Chondrocyte (in vitro differentiated cells): ENCODE measurements around the gene FAM110A. TPM values are rescaled to one million over a fixed set of nuclear protein-coding genes. Genes with fewer than 3 reads are reported as not detected.

Experiments
- DNase-seq: peaks from one replicate; pipeline ENCODE4 v3.0.0; 2021; ENCODE audit warnings: mixed read lengths, low spot score
- H3K27ac Mint-ChIP-seq: one replicate; pipeline ENCODE4 v1.8.0; 2021; ENCODE audit warnings: mild to moderate bottlenecking, moderate library complexity, mixed read lengths; ENCODE audit not compliant: unreplicated experiment
- H3K27me3 Mint-ChIP-seq: 2 replicates; pipeline ENCODE4 v1.8.0; 2021; ENCODE audit warnings: low read depth, mixed read lengths
- H3K36me3 Mint-ChIP-seq: 2 replicates; pipeline ENCODE4 v1.8.0; 2021; ENCODE audit warnings: low read depth, mixed read lengths
- H3K4me1 Mint-ChIP-seq: 2 replicates; pipeline ENCODE4 v1.8.0; 2021; ENCODE audit warnings: low read depth, mild to moderate bottlenecking, mixed read lengths
- H3K4me3 Mint-ChIP-seq: one replicate; pipeline ENCODE4 v1.8.0; 2021; ENCODE audit warnings: mild to moderate bottlenecking, moderate library complexity, mixed read lengths; ENCODE audit not compliant: unreplicated experiment
- H3K9me3 Mint-ChIP-seq: 2 replicates; pipeline ENCODE4 v1.8.0; 2021; ENCODE audit warnings: low read depth, mixed read lengths
- total RNA-seq: library from RNA; stranded (reverse); gene quantifications from 3 replicates; pipeline ENCODE4 v1.2.1, GENCODE V29; 2021
- TF ChIP-seq, protein P1 (sequence below): fragments of 200-600 bp; sonication (generic); IDR thresholded peaks from 2 replicates; pipeline ENCODE4 v1.5.0; 2021; ENCODE audit warnings: antibody characterized with exemption, mild to moderate bottlenecking, moderate library complexity

FAM110A gene
- total RNA-seq, 1 donor from 2014 or later: 2.6 TPM

DNA sequence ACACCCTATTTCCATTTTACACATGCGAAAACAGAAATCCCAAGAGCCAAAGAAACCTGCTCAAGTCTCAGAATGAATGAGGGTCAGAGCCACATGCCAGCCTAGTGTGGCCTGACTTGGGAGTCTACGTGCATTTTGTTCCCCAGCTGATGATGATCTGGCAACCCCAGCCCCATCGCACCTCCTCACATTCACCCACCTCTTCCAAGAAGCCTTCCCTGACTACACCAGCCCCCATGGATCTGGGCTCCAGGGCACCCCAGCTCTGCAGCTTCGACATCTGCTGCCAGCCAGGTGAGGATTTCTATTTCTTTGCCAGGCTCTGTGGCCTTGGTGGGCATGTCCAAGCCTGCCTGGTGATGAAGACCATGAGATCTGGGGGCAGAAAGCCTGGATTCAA, 41.6 kb downstream of the FAM110A start:
- TF ChIP-seq, protein P1, sequence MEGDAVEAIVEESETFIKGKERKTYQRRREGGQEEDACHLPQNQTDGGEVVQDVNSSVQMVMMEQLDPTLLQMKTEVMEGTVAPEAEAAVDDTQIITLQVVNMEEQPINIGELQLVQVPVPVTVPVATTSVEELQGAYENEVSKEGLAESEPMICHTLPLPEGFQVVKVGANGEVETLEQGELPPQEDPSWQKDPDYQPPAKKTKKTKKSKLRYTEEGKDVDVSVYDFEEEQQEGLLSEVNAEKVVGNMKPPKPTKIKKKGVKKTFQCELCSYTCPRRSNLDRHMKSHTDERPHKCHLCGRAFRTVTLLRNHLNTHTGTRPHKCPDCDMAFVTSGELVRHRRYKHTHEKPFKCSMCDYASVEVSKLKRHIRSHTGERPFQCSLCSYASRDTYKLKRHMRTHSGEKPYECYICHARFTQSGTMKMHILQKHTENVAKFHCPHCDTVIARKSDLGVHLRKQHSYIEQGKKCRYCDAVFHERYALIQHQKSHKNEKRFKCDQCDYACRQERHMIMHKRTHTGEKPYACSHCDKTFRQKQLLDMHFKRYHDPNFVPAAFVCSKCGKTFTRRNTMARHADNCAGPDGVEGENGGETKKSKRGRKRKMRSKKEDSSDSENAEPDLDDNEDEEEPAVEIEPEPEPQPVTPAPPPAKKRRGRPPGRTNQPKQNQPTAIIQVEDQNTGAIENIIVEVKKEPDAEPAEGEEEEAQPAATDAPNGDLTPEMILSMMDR: no peak
- no peak for DNase-seq
- Mint-ChIP-seq H3K27ac (no peak overlapping the region), H3K4me1 (no peaks in the 10 kb centered on the region), H3K9me3 (no peaks in the 10 kb centered on the region), H3K4me3 (no peak overlapping the region), H3K36me3 (no peaks in the 10 kb centered on the region), H3K27me3 (peaks cover 16% of the 10 kb centered on the region)

DNA sequence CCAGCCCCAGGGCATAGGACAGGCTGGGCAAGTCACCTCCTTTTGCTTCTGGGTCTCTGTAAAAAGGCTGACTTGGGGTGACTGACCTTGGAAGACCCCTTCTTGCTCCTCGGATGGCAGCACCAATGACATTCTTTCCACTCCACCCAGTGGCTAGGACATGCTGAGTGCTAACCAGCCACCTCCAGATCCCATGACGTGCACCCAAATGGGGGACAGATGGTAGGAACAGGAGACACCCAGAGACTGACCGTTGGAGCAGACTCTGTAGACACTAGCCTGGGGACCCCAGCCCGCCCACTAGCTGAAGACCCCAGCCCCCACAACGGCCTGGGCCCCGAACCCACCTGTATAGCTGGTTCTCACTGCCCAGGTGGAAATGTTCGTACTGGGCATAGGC, 44.3 kb downstream of the FAM110A start:
- Mint-ChIP-seq H3K4me3 (no peak overlapping the region), H3K27me3 (peaks cover 10% of the 10 kb centered on the region), H3K27ac (no peak overlapping the region), H3K36me3 (no peaks in the 10 kb centered on the region), H3K9me3 (no peaks in the 10 kb centered on the region), H3K4me1 (peaks cover 6% of the 10 kb centered on the region)
- TF ChIP-seq, protein P1: no peak
- no peak for DNase-seq

DNA sequence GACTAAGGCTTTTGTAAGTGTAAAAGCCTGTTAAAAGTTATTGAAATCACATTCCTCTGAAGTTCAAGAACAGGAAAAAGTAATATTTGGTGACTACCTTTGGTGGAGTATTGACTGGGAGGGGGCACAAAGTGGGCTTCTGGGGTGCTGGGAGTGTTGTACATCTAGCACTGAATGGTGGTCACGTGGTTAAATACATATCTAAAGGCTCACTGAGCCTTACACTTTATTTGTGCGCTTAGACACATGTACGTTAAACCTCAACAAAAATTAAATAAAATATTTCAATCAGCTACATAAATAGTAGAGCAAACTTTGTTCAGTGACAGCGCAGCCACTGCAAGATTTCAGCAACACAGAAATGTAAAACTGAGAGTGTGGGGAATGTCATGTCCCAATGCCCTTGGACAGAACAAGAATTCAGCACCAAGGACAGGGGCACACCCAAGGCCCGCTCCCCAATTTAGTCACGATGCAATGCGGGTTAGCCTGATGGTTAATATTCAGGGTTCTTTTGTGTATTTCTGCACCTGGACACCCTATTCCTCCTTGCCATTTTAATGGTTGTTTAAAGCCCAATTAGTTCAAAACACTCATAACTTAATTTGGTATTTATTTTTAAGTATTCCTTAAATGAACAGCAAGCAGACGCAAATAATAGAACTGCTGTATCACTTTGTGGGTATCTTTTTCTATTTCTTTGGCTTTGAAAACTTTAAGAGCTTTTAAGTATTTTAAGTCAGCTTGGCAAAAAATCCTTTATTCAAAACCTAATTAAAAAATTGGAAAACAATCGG, 45.2 kb downstream of the FAM110A start:
- TF ChIP-seq, protein P1: no peak
- Mint-ChIP-seq H3K27me3 (peaks cover 3% of the 10 kb centered on the region), H3K36me3 (no peaks in the 10 kb centered on the region), H3K4me1 (peaks cover 6% of the 10 kb centered on the region), H3K27ac (no peak overlapping the region), H3K9me3 (no peaks in the 10 kb centered on the region), H3K4me3 (no peak overlapping the region)
- no peak for DNase-seq

DNA sequence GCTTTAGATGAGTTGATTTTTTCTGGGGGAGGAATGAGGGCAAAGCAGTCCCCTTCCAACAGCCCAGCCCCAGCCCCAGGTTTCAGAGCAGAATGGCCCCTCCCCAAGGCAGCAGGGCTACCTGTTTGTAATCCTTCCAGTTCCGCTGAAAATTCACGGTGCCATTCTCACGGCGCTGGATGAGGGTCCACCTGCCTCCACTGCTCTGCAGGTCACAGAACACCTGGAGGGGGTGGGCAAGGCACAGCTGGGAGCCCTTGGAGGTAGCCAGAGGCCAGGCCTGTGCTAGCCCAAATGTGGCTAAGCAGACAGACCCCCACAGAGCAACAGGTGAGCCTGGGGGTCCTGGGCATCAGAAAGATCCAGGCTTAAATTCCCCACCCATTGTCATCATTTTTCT, 46.1 kb downstream of the FAM110A start:
- peaks cover 7% of the 10 kb centered on the region for H3K27me3 Mint-ChIP-seq
- no peaks in the 10 kb centered on the region for H3K36me3 Mint-ChIP-seq
- no peak overlapping the region for H3K4me3 Mint-ChIP-seq
- peaks cover 6% of the 10 kb centered on the region for H3K4me1 Mint-ChIP-seq
- TF ChIP-seq, protein P1: no peak
- no peak for DNase-seq
- no peaks in the 10 kb centered on the region for H3K9me3 Mint-ChIP-seq
- H3K27ac Mint-ChIP-seq: no peak overlapping the region

DNA sequence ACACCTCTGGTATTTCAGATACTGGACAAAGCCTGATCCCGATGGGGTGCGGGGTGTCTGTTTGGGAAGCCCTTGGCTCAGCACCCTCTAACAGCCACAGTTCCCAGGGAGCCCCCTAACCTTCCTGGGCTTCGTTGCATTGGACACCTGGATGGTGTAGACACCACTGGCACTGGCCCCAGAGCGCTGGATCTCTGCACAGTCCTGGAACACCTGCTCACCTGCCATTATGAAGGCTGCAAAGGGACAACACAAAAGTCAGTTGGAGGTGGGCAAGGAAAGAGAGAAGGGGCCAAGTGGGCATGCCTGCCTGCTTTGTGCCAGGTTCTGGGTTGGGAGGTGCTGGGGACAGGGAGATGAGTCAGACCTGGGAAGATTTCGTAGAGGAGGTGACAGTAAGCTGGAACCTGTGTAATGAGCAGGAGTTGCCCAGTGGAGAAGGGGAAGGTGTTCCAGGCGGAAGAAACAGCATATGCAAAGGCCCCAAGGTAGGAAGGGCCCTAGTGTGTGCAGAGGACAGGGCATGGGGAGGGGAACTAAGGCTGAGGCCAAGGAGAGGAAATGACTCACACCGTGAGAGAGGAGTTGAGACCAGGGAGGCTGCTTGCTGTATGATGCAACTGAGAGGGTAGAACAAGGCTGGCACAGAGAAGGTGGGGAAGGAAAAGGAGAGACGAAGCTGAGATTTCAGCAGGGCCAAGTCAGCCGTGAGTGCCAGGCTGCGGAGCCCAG, 47.7 kb downstream of the FAM110A start:
- no peak overlapping the region for H3K4me3 Mint-ChIP-seq
- H3K27ac Mint-ChIP-seq: peak overlapping the region; percentile 38
- H3K27me3 Mint-ChIP-seq: peaks cover 14% of the 10 kb centered on the region
- DNase-seq: no peak
- H3K4me1 Mint-ChIP-seq: peaks cover 11% of the 10 kb centered on the region
- TF ChIP-seq, protein P1: no peak
- no peaks in the 10 kb centered on the region for H3K36me3 Mint-ChIP-seq
- no peaks in the 10 kb centered on the region for H3K9me3 Mint-ChIP-seq
